Omental fat pad (tissue), 4 donors: Measurements from ENCODE around the gene COX19. TPM values are rescaled to one million over a fixed set of nuclear protein-coding genes. Genes with fewer than 3 reads are reported as not detected.
"Not testable (repeated sequence)": the region's sequence is repeated elsewhere in the genome, so short reads cannot be mapped to it uniquely, and the experiment has no call there.

Experiments used
- ATAC-seq: fragments of 150-250 bp; one replicate; pipeline ENCODE4 v1.9.1; 2016; ENCODE audit warnings: mild to moderate bottlenecking, moderate library complexity; ENCODE audit not compliant: low FRiP score
- DNase-seq: peaks from one replicate; pipeline ENCODE4 v3.0.0-alpha.2; 2019; ENCODE audit warnings: low spot score
- total RNA-seq, 4 donors: library from RNA; depleted of rRNA; stranded (reverse); fragments of >200 nt; gene quantifications; one replicate each; pipeline ENCODE4 v1.1.0, GENCODE V29; 2016
- TF ChIP-seq, protein P1 (sequence below), 3 donors: fragments of 450-650 bp; IDR thresholded peaks; one replicate each; pipeline ENCODE4 v1.5.1; 2016 to 2017; ENCODE audit warnings: antibody characterized with exemption in 3 of 3, mild to moderate bottlenecking in 3 of 3, moderate library complexity in 2 of 3

The COX19 gene
- total RNA-seq, 4 donors from 2014 or later, result 8.1 to 16.9 (median 10.0) TPM

DNA sequence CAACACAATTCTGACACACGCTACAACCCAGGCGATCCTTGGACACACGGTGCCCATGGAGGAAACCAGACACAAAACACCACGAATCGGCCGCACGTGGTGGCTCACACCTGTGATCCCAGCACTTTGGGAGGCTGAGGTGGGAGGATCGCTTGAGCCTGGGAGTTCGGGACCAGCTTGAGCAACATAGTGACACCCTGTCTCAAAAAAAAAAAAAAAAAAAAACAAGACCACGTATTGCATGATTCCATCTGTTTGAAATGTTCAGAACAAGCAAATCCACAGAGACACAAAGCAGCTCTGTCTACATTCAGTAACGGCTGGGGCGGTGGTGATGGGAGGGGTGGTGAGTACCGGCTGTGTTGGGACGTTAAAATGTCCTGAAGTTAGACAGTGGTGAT is 46.0 kb downstream of the COX19 start:
- TF ChIP-seq, protein P1, sequence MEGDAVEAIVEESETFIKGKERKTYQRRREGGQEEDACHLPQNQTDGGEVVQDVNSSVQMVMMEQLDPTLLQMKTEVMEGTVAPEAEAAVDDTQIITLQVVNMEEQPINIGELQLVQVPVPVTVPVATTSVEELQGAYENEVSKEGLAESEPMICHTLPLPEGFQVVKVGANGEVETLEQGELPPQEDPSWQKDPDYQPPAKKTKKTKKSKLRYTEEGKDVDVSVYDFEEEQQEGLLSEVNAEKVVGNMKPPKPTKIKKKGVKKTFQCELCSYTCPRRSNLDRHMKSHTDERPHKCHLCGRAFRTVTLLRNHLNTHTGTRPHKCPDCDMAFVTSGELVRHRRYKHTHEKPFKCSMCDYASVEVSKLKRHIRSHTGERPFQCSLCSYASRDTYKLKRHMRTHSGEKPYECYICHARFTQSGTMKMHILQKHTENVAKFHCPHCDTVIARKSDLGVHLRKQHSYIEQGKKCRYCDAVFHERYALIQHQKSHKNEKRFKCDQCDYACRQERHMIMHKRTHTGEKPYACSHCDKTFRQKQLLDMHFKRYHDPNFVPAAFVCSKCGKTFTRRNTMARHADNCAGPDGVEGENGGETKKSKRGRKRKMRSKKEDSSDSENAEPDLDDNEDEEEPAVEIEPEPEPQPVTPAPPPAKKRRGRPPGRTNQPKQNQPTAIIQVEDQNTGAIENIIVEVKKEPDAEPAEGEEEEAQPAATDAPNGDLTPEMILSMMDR (IDR thresholded peaks at IDR 0.05), result no peak
- no peak for DNase-seq
- ATAC-seq, result no peak

DNA sequence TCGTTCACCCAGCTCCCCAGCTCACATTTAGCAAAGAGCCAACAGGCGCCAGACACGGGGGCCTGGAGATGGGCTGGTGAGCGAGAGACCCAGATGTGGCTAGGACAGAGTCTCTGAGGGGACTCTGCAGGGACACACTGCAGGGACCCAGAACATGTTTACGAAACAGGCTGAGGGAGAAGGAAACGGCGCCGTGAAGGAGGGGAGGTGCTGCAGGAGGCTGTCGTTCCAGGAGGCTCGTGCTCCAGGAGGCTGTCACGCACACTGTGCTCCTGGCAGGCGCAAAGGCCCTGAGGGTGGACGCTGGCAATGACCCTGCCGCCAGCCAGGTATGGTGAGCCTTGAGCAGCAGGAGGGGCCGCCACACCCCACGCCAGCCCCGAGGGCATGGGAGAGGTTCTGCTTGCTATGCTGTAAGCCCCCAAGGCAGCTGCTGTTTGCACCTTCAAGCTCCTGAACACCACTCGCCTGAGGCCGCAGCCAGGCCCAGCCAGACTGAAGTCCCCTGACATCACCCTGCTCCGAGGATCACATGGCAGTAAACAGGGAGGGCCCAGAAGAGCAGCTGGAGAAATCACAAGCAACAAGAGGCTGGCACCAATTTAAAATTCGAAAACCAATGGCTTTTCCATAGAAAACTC is 48.2 kb downstream of the COX19 start:
- TF ChIP-seq, protein P1 (IDR thresholded peaks at IDR 0.05), result no peak
- no peak for DNase-seq
- no peak for ATAC-seq

DNA sequence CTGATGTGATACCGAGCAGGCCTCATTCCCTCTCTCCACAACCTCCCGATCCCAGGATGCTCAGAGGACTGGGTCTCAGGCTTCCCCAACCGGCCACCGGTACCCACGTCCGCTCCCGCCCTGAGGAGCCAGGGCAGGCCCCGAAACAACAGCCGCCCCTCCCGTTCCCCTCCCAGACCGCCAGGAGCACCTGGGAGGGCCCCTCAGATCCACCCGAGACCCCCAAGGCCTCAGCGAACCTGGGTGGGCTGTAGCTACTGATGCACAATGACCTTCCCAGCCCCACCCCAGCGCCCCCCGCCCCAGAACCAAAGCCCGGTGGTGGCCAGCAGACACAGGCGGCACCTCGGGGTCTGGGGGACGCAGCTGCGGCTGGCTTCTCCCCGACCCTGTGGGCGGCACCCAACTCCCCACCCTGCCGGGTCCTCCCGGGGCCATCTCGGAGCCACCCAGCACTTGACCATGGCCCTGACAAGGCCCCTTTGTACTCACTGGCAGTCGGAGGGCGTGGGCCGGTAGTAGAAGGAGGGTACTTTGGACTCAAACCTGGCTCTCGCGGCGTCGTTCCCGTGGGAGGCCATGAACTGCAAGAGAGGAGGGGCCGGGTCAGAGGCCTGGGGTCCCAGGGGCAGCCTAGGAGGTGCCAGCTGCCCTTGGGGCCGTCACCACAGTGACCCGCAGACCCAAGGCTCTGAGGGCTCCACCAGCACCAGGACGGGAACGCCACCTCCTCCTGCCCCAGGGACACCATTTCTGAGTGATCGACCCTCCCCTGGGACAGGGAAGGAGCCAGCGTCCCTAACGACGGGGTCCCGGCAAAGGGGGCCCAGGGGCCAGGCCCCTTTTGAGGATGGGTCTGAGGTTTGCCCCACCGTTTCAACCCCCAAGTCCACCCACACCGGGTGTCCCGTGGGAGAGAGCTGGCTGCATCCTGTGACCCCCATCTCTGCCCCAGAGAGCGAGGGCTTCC is 49.0 kb downstream of the COX19 start:
- TF ChIP-seq, protein P1 (IDR thresholded peaks at IDR 0.05), result no peak
- ATAC-seq (no peak), DNase-seq (no peak)

DNA sequence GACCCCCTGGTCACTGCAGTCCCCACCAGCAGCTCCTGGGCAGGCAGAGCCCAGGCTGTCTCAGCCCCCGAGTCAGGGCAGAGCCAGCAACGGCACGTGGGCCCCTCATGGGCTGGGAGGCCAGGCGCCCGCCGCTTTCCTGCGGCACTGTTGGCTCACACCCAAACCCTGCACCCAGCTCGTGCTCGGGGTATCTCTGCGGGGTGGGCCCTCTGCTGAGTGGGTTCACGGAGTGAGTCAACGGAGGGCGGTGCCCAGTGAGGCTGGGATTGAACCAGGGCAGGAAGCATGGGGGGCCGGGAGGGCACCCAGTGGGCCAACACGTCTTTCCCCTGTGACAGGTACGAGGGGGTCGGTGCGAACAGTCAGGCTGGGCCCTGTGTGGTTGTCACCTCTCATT is 49.7 kb downstream of the COX19 start:
- TF ChIP-seq, protein P1 (IDR thresholded peaks at IDR 0.05), result no peak
- DNase-seq (no peak), ATAC-seq (no peak)

DNA sequence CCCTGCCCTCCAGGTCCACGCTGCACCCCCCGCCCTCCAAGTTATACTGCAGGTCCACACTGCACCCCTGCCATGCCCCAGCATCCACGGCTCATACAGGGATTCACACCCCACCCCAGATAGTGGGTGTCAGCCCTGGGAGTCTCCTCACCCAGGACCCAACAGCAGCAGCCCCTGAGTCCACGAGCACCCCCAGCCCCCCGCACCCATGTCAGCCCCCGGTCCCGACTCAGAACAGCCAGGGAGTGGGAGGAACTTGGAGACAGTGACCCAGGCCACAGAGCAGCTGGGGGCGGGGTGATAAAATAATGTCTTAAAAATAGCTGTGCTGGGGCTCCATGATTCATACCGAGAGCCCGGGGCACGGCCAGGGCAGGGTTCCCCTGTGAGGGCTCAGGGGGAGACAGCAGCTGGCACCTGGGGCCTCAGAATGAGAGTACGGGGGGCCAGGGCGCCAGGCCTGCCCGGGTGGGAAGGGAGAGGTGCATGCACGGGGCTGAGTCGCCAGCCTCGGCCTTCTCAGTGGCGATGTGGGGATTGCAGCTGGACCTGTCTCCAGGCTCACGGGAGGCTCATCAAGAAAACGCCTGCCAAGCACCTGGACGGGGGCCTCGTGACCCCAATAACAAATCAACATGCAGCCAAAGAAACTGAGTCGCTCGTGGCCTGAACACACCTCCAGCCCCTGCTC is 50.7 kb downstream of the COX19 start:
- ATAC-seq, result no peak
- TF ChIP-seq, protein P1 (IDR thresholded peaks at IDR 0.05), result no peak
- no peak for DNase-seq

DNA sequence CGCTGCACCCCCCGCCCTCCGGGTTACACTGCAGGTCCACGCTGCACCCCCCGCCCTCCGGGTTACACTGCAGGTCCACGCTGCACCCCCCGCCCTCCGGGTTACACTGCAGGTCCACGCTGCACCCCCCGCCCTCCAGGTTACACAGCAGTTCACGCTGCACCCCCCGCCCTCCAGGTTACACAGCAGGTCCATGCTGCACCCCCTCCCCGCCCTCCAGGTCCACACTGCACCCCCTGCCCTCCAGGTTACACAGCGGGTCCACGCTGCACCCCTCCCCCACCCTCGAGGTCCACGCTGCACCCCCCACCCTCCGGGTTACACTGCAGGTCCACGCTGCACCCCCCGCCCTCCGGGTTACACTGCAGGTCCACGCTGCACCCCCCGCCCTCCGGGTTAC is 51.3 kb downstream of the COX19 start:
- not testable (repeated sequence) for DNase-seq, ATAC-seq
